ACC112 (cell line): ENCODE data around the gene MPPED1.

Experiments
- H2AFZ ChIP-seq: fragments of 200-600 bp; sonication (generic); one replicate; pipeline ENCODE4 v1.6.0; 2017; ENCODE audit warnings: antibody characterized with exemption, low read length; ENCODE audit not compliant: unreplicated experiment
- H3K27ac ChIP-seq: fragments of 200-600 bp; sonication (generic); 2 replicates; pipeline ENCODE4 v1.5.1; 2014; ENCODE audit warnings: low read depth, mild to moderate bottlenecking, antibody characterized with exemption, low read length, moderate library complexity
- H3K27me3 ChIP-seq: fragments of 200-600 bp; sonication (generic); 2 replicates; pipeline ENCODE4 v1.6.1; 2014; ENCODE audit warnings: mild to moderate bottlenecking, antibody characterized with exemption, low read length, moderate library complexity, mixed read lengths; ENCODE audit not compliant: insufficient read depth
- H3K36me3 ChIP-seq: fragments of 200-600 bp; sonication (generic); 2 replicates; pipeline ENCODE4 v1.6.1; 2016; ENCODE audit warnings: mild to moderate bottlenecking, antibody characterized with exemption, low read length, moderate library complexity, mixed read lengths; ENCODE audit not compliant: insufficient read depth
- H3K4me1 ChIP-seq: fragments of 200-600 bp; sonication (generic); one replicate; pipeline ENCODE4 v1.6.1; 2016; ENCODE audit warnings: low read length, mixed read lengths; ENCODE audit not compliant: insufficient read depth, unreplicated experiment, control insufficient read depth
- H3K4me3 ChIP-seq: fragments of 200-600 bp; sonication (generic); 2 replicates; pipeline ENCODE4 v1.5.1; 2014; ENCODE audit warnings: mild to moderate bottlenecking, low read depth, low read length
- H3K79me2 ChIP-seq: fragments of 200-600 bp; sonication (generic); one replicate; pipeline ENCODE4 v1.6.0; 2016; ENCODE audit warnings: low read length; ENCODE audit not compliant: control insufficient read depth, unreplicated experiment, insufficient read depth

Gene MPPED1

DNA sequence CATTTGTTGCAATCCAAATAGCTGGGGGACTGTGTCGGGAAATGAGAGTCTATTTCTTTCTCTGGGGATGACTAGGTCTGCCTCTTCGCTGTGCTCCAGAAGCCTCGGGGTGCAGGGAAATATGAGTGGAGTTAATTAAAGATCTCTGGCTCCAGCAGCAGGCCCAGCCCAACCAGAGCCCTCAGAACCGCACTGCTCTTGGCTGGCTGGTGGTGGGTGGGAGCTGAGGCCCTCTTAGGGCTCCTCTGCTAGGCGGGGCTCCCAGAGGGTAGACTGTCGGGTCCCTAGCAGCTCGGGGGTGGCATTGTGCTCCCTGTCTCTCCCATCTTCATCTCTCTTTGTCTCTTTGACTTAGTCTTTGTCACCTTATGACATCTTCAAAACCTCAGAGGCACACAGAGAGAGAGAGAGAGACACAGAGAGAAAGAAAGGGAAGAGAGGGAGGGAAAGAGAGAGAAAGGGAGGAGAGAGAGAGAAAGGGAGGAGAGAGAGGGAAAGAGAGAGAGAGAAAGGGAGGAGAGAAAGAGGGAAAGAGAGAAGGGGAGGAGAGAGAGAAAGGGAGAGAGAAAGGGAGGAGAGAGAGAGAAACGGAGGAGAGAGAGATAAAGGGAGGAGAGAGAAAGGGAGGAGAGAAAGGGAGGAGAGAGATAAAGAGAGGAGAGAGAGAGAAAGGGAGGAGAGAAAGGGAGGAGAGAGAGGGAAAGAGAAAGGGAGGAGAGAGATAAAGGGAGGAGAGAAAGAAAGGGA is 20.2 kb downstream of the MPPED1 start:
- H3K36me3 ChIP-seq, result no peaks in the 10 kb centered on the region
- no peak overlapping the region for H3K27ac ChIP-seq
- no peaks in the 10 kb centered on the region for H3K4me1 ChIP-seq
- no peak overlapping the region for H3K4me3 ChIP-seq
- peaks cover 11% of the 10 kb centered on the region; the same call in 1 of the 2 replicates for H3K27me3 ChIP-seq
- H3K79me2 ChIP-seq, result no peaks in the 10 kb centered on the region
- no peak overlapping the region for H2AFZ ChIP-seq

DNA sequence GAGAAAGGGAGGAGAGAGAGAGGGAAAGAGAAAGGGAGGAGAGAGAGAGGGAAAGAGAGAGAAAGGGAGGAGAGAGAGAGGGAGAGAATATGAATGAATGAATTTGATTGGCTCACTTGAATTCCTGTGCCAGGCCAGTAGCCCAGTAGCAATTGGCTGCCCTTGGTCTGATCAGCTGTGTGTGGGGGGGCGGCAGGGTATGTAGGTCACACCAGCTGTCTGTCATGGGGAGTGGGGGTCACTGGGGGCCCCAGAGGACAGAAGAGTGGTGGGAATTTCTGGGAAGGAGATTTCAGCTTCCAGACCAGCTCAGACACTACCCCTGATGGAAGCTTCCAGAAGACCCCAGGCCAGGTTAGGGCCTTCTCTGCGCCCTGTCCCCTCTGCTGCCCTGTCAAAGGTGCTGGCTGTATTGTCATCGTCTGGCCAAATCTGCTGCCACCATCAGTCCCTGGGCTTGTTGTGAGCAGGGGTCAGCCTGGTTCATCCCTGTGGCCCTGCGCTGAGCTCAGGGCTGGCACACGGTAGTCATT is 21.1 kb downstream of the MPPED1 start:
- no peak overlapping the region for H3K4me3 ChIP-seq
- H3K27ac ChIP-seq, result no peak overlapping the region
- no peak overlapping the region for H2AFZ ChIP-seq
- H3K27me3 ChIP-seq, result peaks cover 11% of the 10 kb centered on the region; the same call in 1 of the 2 replicates
- no peaks in the 10 kb centered on the region for H3K36me3 ChIP-seq
- no peaks in the 10 kb centered on the region for H3K4me1 ChIP-seq
- H3K79me2 ChIP-seq, result no peaks in the 10 kb centered on the region

GRCh38 chr22:43433451-43434274 is 21.8 kb downstream of the MPPED1 start:
- H3K27ac ChIP-seq, result no peak overlapping the region
- H3K79me2 ChIP-seq, result no peaks in the 10 kb centered on the region
- H3K4me3 ChIP-seq, result no peak overlapping the region
- H3K36me3 ChIP-seq, result no peaks in the 10 kb centered on the region
- peaks cover 11% of the 10 kb centered on the region; the same call in 1 of the 2 replicates for H3K27me3 ChIP-seq
- H3K4me1 ChIP-seq, result no peaks in the 10 kb centered on the region
- no peak overlapping the region for H2AFZ ChIP-seq

- Histone ChIP-seq H2AFZ (no peak overlapping the region), H3K27me3 (peaks cover 11% of the 10 kb centered on the region; the same call in 1 of the 2 replicates), H3K79me2 (no peaks in the 10 kb centered on the region), H3K36me3 (no peaks in the 10 kb centered on the region), H3K4me1 (no peaks in the 10 kb centered on the region), H3K4me3 (no peak overlapping the region), H3K27ac (no peak overlapping the region)
These were observed 22.6 kb downstream of the MPPED1 start for GRCh38 chr22:43434275-43434927.

GRCh38 chr22:43434928-43435311 is 23.1 kb downstream of the MPPED1 start:
- Histone ChIP-seq H3K27me3 (peaks cover 11% of the 10 kb centered on the region; the same call in 1 of the 2 replicates), H2AFZ (no peak overlapping the region), H3K27ac (no peak overlapping the region), H3K4me1 (no peaks in the 10 kb centered on the region), H3K79me2 (no peaks in the 10 kb centered on the region), H3K4me3 (no peak overlapping the region), H3K36me3 (no peaks in the 10 kb centered on the region)

DNA sequence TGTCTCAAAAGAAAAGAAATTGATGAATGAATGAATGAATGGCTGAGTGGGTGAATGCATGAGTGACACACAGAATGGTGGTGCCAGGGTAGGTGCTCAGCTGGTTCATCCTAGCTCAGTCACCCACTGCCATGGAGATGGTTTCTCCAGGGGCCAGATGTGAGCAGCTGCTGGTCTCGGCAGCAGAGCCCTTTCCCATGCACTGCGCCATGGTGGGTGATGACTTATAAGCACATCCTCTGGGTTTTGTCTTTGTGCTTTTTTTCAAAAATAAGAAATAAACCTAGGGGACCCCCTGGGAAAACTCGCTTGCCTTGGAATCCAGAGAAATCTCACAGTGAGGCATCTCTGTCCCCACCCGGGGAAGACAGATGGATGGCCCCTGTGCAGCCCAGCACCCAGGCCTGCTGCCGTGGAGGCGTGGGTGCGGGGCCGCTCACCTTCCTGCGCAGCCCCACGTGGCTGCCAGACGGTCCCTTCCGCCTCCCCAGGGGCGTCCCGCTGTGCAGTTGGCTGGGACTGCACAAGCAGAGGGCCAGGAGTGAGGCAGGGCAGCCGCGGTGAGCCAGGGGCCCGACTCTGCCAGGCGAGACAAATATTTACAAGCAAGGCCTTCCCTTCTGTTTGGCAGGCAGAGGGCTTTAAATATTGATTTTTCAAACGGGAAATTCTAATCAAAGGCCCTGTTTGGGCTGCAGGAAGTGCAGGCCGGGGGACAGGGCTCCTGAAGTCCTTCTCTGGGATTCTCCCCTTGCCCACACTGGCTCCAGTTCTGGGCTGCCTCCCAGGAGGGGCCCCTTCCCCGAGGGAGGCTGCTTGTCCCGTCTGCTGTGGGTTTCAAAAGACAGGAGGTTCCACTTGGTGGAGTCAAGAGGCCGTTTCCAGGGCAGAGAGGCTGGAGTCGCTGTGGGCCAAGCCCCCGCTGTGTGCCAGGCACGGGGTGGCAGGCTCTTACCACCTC is 24.3 kb downstream of the MPPED1 start:
- Histone ChIP-seq H3K27me3 (peaks cover 11% of the 10 kb centered on the region; the same call in 1 of the 2 replicates), H3K36me3 (no peaks in the 10 kb centered on the region), H3K4me1 (no peaks in the 10 kb centered on the region), H3K4me3 (no peak overlapping the region), H3K27ac (no peak overlapping the region), H2AFZ (no peak overlapping the region), H3K79me2 (no peaks in the 10 kb centered on the region)

DNA sequence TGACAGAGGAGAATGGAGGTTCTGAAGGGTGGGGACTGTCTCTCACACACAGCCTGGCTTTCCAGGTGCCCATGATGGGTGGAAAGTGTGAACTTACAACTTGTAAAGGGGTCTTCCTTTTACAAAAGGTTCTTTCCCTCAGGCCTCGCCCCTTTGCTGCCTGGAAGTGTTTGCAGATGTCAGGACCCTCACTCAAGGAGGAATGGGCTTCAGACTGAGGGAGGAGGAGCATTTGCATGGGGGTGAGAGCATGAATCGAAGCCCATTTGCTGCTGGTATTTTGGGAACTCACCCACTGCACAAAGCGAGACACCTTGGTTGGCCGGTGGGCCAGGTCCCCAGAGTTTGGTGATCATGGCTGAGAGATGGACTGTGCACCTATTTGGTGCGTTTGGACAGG is 25.1 kb downstream of the MPPED1 start:
- no peak overlapping the region for H3K4me3 ChIP-seq
- H3K27me3 ChIP-seq, result 0 out of 2 replicates have a peak, but pooled peaks cover 3% of the 10 kb centered on the region
- no peaks in the 10 kb centered on the region for H3K4me1 ChIP-seq
- H3K36me3 ChIP-seq, result no peaks in the 10 kb centered on the region
- no peak overlapping the region for H2AFZ ChIP-seq
- no peaks in the 10 kb centered on the region for H3K79me2 ChIP-seq
- H3K27ac ChIP-seq, result no peak overlapping the region

DNA sequence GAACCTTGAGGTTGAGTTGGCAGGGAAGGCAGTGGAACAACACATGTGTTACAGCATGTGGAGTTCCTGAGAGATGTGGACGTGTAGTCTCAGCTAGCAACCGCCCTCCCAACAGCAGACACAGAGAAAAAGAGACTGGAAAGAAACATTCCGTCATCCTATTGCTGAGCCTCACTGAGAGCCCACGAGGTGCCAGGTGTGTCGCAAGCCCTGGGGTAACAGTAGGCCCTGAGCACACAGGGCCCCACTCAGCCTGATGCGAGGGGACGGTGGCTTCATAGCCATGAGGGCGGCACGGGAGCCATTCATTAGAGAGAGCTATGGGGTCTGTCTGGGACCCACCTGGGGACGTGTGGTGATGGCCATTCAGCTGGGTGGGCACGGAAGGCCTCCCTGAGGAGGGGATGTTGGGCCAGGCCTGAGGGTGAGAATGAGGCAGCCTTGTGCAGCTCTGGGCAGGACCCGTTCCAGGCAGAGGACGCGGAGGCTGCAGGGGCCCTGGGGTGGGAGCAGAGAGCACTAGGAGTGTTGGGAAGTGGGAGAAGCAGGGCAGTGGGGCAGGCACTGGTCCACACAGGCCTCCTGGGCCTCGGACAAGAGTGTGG is 26.2 kb downstream of the MPPED1 start:
- Histone ChIP-seq H3K79me2 (no peaks in the 10 kb centered on the region), H2AFZ (no peak overlapping the region), H3K27ac (no peak overlapping the region), H3K4me1 (no peaks in the 10 kb centered on the region), H3K36me3 (no peaks in the 10 kb centered on the region), H3K27me3 (no peaks in the 10 kb centered on the region), H3K4me3 (no peak overlapping the region)

- H3K27ac ChIP-seq, result no peak overlapping the region
- no peaks in the 10 kb centered on the region for H3K36me3 ChIP-seq
- H3K4me1 ChIP-seq, result no peaks in the 10 kb centered on the region
- no peak overlapping the region for H3K4me3 ChIP-seq
- H2AFZ ChIP-seq, result no peak overlapping the region
- no peaks in the 10 kb centered on the region for H3K27me3 ChIP-seq
- H3K79me2 ChIP-seq, result no peaks in the 10 kb centered on the region
These were observed 27.0 kb downstream of the MPPED1 start for GRCh38 chr22:43438666-43439347.
